CD4-positive, alpha-beta T cell treated with Interleukin-6 at 100 ng/mL for 8 hours (primary cell): ENCODE data around the gene LAMTOR2.

Experiments
- DNase-seq: peaks from one replicate; pipeline ENCODE4 v3.0.0-alpha.2; 2020; ENCODE audit warnings: mixed read lengths, low spot score

LAMTOR2 gene

DNA sequence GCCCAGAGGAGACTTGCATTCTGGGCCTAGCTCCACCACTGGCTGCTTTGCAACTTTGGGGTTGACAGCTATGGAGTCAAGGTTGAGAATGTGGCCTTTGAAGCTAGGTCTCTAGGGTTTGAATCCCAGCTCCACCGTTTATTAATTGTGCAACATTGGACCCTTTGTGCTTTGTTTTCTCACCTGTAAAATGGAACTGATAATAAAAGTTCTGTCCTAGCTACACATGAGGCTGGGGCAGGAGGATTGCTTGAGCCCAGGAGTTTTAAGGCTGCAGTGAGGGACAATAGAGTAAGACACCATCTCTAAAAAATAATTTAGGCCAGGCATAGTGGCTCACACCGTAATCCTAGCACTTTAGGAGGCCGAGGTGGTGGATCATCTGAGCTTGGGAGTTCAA, 44.7 kb downstream of the LAMTOR2 start:
- no peak for DNase-seq

DNA sequence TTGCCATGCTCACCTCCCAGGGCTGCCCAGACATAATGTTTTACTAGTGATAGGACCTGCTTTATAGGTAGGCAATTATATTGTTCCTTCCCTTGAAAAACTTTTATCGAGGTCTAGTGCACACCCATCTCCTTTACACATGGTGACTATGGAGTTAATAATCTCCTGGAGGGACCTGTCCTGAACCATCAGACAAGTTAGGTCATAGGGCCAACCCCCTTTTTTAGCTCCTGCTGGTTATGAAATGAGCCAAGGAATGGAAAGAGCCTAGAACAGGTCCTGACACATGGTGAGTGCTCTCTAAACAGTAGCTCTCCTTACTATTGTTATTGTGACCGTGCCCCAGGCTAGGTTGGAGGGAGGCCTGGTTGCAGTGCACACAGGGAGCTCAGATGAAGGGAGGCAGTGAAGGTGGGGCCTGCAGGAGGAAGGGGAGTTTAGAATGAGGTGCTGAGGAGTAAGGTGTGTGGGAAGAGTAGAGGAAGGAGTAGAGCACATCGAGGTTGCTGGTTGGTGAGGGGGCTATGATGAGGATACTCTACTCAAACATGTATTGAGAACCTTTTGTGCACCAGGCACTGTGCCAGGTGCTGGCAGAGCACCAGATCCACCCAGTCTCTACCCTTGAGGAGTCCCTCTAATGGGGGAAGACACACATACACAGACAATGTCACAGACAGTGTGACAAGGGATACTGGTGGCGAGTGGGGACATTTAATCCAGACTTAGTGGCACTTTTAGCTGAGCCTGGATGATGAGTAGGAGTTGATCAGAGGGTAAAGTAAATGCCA, 45.8 kb downstream of the LAMTOR2 start:
- no peak for DNase-seq

DNA sequence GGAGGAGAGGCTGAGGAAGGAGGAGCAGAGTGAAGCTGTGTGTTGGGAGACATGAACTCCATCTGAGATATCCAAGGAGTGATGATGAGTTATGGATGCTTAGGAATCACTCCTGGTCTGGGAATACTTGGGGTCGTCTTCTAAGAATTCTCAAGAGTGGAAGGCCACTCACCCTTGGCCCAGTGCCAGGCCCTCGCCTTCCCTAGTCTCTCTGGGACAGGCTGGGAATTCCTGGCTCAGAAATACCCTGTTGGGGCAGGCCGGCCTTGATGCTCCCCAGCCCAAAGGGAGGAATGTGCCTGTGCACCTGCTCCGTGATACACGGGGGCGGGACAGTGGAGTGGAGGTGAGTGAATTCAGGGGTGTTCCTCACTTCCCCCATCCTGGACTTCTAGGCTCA, 47.3 kb downstream of the LAMTOR2 start:
- no peak for DNase-seq

DNA sequence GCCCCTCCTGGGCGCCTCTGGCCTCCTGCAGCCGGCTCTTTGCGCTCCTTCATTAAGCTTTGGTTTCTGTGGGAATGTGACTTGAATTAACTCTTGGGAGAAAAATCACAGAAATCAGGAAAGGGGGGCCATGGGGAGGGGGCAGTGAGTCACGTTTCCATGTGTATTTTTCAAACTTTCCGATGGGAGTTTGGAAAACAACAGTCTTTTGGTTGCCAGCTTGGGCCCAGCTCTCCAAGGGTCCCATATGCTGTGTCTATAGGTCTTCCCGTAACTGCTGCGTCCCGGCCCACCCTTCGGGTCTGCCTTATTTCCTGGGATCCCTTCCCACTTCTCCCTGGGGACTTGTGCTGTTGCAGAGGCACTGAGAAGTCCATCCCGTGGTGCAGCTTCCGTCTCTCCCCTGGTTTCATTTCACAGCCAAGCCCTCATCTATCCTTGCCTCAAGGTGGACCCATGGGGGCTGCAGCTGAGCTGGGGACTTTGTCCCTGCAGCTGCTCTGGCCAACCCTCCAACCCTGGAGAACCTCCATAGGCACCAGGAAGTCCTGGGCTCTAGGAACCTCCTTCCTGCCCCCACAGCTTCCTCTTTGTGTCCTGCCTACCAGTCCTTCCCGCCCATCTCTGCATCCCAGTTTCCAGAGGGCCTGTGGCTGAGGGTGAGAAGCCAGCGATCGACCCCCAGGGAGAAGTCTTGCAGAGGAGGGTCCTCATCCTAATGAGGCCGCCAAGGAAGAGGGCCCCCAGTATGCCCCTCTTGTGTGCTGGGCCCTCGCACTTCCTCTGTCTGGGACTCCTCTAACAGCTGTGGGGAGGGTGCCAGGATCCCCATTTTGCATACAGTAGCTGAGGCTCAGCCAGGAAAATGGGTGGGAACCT, 48.3 kb downstream of the LAMTOR2 start:
- no peak for DNase-seq

GRCh38 chr1:156103521-156103947, 49.0 kb downstream of the LAMTOR2 start:
- DNase-seq: peak; percentile 19

DNA sequence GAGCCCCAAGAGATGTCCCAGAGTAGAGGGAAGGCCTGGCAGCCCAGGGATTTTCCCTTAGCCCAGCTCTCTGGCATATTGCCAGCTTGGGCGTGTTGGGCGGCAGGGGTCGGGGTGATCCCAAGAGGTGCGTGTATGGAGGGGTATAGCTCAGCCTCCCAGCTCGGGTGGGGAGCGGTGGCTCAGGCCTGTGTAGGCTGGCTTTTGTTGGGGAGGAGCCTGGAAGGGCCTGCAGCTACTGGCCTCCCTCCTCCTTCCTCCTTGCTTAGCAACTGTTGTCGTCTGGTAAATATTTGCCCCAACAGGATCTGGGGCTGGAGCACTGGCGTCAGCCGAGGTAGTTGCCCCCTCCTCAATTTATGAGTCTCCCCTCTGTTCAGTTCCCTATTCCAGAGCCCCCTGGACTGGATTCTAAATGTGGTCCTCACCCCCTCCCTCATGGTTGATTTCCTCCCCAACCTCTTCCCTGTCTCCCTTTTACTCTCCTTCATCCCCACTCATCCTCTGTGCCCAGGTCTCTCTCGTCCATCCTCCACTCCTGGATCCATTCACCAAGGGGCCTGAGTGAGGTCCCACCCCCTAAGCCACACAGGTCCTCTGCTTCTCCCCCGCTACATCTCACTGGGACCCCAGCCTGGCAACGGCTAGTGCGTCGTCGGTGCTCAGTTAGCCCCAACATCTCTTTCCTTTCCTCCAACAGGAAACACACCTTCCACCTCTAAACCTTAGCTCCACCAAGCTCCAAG, 49.7 kb downstream of the LAMTOR2 start:
- peak; percentile 46 for DNase-seq

DNA sequence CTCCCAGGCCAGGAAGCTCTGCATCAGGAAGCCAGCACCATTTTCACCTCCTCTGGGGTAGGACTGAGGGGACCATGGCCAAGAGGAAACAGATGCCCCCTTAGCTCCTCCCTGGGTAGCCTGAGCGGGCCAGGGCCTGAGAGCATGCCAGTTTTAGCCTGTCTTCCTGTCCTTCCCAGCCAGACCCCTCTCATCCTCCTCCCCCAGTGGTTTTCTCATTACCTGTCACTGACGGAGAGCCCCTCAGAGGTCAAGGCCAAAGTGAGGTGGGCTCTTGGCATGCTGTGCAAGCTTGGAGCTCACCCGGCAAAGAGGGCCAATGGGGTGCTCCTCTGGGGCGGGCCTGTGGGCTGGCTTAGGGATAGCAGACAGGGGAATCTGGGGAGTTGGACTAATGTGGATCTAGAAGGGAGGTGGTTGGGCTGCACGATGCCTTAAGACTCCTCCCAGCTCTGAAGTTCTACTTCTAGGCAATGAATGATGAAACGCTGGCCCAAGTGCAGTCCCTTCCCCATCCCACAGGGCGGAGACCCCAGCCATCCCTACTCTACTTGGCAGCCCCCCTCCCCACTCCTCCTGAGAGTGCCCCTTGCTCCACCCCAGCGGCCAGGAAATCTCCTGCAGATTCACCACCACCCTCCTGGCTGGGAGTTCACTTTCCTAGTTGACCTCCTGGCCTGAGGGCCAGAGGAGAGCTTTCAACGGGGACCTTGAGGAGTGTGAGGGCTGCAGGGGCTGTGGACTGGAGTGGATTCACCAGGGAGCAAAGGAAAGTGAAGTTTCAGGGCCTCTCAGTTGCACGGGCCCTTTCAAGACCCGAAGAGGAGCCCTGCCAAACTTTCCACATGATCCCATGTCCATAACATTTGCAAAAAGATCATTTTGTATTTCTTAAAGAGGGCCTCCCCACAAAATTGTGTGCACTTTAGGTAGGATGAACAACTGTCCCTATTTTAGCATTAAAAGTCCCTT, 50.6 kb downstream of the LAMTOR2 start:
- no peak for DNase-seq

DNA sequence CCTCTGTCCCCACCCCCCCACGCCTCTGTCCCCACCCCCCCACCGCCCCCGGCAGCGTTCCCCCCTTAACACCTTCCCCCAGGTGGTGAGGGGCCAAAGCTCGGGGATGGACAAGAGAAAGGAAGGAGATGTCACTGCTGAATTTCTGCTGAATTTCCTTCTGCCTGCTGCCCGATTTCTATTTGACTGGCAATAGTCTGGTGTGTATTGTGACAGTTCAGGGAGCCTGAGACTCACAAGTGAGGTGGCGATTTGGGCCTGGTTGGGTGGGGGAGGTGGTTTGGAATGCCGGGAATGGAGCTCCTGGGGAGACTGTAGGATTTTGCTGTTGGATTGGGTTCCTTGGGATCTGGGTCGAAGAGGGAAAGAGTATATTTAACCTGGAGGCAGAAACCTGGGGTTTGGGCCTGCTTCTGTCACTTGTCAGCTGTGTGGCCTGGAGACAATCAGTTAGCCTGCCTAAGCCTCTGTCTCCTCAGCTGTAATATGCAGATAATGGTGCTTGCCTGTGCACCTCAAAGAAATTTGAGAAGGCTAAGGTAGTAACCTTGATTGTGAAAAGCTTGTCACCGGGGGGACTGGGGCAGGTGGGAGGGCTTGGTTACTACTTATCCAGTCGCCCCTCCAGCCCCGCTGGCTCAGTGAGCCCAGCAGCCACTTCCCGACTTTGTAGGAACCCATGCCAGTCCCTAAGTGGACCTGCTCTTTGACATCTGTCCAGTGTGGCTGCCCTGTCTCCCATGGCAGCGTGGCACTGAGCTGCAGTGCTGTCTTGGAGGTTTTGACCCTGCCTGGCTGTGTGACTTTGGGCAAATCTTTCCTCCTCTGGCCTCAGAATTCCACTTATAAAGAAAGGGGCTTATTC, 52.3 kb downstream of the LAMTOR2 start:
- no peak for DNase-seq

DNA sequence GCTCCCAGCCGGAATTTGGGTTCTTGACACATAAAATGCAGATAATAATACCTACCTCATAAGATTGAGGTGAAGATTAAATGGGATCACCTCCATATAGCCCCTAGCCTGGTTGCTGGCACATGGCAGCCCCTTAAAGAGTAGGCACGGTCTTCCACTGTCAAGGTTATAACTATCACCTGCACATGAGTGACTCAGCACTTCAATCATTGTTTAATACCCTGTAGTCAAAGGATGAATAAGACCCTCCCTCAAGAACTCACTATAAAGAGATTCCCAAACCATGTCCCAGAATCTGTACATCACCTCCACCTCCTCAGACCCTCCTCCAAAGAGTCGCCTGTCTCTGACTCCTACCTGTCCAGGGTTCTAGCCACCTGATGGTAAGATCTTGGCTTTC, 53.5 kb downstream of the LAMTOR2 start:
- DNase-seq: no peak
